ENCODE data around the gene BCAN.
"Not testable (repeated sequence)": the region's sequence is repeated elsewhere in the genome, so short reads cannot be mapped to it uniquely, and the experiment has no call there.

The BCAN gene

GRCh38 chr1:156602557-156602993 is 39.3 kb upstream of the BCAN start:
- no peak overlapping the region for H3K4me3 ChIP-seq (ENCODE audit: low read depth, low read length)
- TF ChIP-seq CTCF (IDR thresholded peaks at IDR 0.05; ENCODE audit: borderline replicate concordance, insufficient read depth, low read depth, low read length): peak; percentile 25; the same call in 1 of the 2 replicates

GRCh38 chr1:156607344-156607743 is 34.6 kb upstream of the BCAN start:
- H3K4me3 ChIP-seq (ENCODE audit: low read depth, low read length): not testable (repeated sequence)

- no peak overlapping the region for H3K4me3 ChIP-seq (ENCODE audit: low read depth, low read length)
- TF ChIP-seq CTCF (IDR thresholded peaks at IDR 0.05; ENCODE audit: borderline replicate concordance, insufficient read depth, low read depth, low read length): peak; percentile 78
Observed at GRCh38 chr1:156608036-156608674, 33.8 kb upstream of the BCAN start.

- no peak overlapping the region for H3K4me3 ChIP-seq (ENCODE audit: low read depth, low read length)
- TF ChIP-seq CTCF (IDR thresholded peaks at IDR 0.05; ENCODE audit: borderline replicate concordance, insufficient read depth, low read depth, low read length): peak; percentile 65
Observed at GRCh38 chr1:156608981-156609380, 32.9 kb upstream of the BCAN start.

GRCh38 chr1:156610072-156610471 is 31.8 kb upstream of the BCAN start:
- not testable (repeated sequence) for H3K4me3 ChIP-seq (ENCODE audit: low read depth, low read length)

GRCh38 chr1:156612666-156613065 is 29.3 kb upstream of the BCAN start:
- H3K4me3 ChIP-seq (ENCODE audit: low read depth, low read length): no peak overlapping the region
- TF ChIP-seq CTCF (IDR thresholded peaks at IDR 0.05; ENCODE audit: borderline replicate concordance, insufficient read depth, low read depth, low read length): no peak

GRCh38 chr1:156615946-156616345 is 26.0 kb upstream of the BCAN start:
- no peak for TF ChIP-seq CTCF (IDR thresholded peaks at IDR 0.05; ENCODE audit: borderline replicate concordance, insufficient read depth, low read depth, low read length)

GRCh38 chr1:156616463-156616862 is 25.5 kb upstream of the BCAN start:
- TF ChIP-seq CTCF (IDR thresholded peaks at IDR 0.05; ENCODE audit: borderline replicate concordance, insufficient read depth, low read depth, low read length): no peak
- H3K4me3 ChIP-seq (ENCODE audit: low read depth, low read length): no peak overlapping the region

More at GRCh38 chr1:156615946-156616345, 26.0 kb upstream of the BCAN start:
- H3K4me3 ChIP-seq (ENCODE audit: low read depth, low read length): no peak overlapping the region

Data from GM12875 (cell line).